Nasal cavity respiratory epithelium epithelial cell of viscerocranial mucosa (primary cell): ENCODE measurements around the gene KCNMB3. TPM values are rescaled to one million over a fixed set of nuclear protein-coding genes. Genes with fewer than 3 reads are reported as not detected.

Experiments
- total RNA-seq: library from RNA; depleted of rRNA; stranded (reverse); fragments of >200 nt; gene quantifications from 2 replicates; pipeline ENCODE4 v1.2.3, GENCODE V29; 2014

Gene KCNMB3
- total RNA-seq = 0.34 and 1.1 TPM in 2 replicates

GRCh38 chr3:179250803-179251476 lies at the start of gene KCNMB3:
KCNMB3 (minus strand) TSS chr3:179251114; CDS start chr3:179250990, 124 bp downstream.

Other genes starting within 250 kb of the KCNMB3 start
- 20.8 and 28.0 TPM in 2 replicates for gene ZMAT3, start 179.3 kb downstream of the KCNMB3 start, total RNA-seq
- gene PIK3CA, start 102.8 kb downstream of the KCNMB3 start, total RNA-seq = 18.5 and 28.9 TPM in 2 replicates
- 52.0 and 62.2 TPM in 2 replicates for gene ZNF639, start 71.9 kb upstream of the KCNMB3 start, total RNA-seq
- 64.6 and 68.7 TPM in 2 replicates for gene MFN1, start 96.6 kb upstream of the KCNMB3 start, total RNA-seq
- 19.9 and 20.8 TPM in 2 replicates for gene GNB4, start 200.4 kb upstream of the KCNMB3 start, total RNA-seq